ENCODE results near the gene STX17.

DNA sequence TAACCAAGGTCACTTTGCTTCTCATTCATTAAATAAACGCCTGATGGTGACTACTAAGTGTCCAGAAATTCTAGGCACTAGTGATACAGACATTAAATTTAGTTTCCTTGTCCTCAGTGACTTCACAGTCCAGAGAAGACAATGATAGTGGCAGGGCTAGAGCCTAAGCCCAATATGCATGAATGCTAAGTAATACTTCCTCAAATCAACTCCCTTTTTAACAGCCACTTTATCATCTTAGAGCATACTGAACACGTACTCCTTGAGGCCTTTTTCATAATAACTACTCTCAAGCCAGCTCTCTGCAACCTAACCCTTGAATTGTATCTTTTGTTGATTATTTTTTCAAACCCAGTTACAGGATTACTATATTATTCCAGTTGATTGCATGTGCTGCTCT, 74.1 kb downstream of the STX17 start:
- TF ChIP-seq, protein P1, sequence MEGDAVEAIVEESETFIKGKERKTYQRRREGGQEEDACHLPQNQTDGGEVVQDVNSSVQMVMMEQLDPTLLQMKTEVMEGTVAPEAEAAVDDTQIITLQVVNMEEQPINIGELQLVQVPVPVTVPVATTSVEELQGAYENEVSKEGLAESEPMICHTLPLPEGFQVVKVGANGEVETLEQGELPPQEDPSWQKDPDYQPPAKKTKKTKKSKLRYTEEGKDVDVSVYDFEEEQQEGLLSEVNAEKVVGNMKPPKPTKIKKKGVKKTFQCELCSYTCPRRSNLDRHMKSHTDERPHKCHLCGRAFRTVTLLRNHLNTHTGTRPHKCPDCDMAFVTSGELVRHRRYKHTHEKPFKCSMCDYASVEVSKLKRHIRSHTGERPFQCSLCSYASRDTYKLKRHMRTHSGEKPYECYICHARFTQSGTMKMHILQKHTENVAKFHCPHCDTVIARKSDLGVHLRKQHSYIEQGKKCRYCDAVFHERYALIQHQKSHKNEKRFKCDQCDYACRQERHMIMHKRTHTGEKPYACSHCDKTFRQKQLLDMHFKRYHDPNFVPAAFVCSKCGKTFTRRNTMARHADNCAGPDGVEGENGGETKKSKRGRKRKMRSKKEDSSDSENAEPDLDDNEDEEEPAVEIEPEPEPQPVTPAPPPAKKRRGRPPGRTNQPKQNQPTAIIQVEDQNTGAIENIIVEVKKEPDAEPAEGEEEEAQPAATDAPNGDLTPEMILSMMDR (IDR thresholded peaks at IDR 0.05): no peak
- TF ChIP-seq POLR2A (IDR thresholded peaks at IDR 0.05): no peak
- TF ChIP-seq EP300 (IDR thresholded peaks at IDR 0.05): no peak

All from tibial nerve (tissue), 4 donors.